GM12801 (cell line): ENCODE results near the gene PTPN21.

Source experiments
- CTCF ChIP-seq: IDR thresholded peaks from one replicate; pipeline ENCODE4 v1.5.1; 2011; ENCODE audit warnings: control low read depth; ENCODE audit not compliant: insufficient read length; ENCODE audit errors: extremely low read depth

The PTPN21 gene

DNA sequence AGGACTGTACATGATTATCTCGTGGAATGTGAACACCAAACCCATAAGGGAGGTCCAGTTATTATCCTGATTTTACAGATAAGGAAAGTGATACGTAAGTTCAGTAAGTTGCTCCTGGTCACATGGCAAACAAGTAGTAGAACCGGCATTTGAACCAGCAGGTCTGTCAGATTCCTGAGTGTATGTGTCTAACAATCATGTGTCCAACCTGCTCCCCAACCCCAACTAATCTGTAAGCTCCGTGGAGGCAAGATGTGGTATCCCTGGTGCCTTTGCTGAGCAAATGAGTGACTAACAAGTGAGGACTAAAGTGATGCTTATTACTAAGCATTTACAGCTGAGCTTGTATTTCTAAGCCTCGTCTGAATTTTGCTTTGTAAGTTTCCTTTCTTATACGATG lies 65.9 kb downstream of the PTPN21 start:
- TF ChIP-seq CTCF = no peak

GRCh38 chr14:88488081-88488480 lies 66.7 kb downstream of the PTPN21 start:
- TF ChIP-seq CTCF = no peak

GRCh38 chr14:88482524-88482923 lies 72.3 kb downstream of the PTPN21 start:
- TF ChIP-seq CTCF = no peak

- no peak for TF ChIP-seq CTCF
These were observed 73.0 kb downstream of the PTPN21 start for GRCh38 chr14:88481794-88482193.

DNA sequence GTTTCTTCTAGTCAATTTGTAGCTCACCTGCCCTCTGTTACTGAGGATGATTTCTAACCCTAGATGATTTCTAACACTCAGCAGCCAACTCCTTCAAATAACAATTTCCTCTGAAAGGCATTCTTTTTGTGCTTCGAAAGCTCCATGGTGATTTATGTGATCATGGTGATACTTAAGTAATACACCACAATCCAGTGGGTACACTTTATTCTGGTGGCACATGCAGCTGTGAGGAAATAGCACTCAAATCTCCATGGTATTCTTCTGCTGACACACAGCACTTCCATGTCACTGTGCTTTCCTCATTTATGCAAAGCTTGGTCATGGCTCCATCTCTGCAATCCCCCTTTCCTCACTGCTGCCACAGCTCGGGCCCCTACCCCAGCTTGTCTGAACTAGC lies 73.7 kb downstream of the PTPN21 start:
- TF ChIP-seq CTCF = no peak

- no peak for TF ChIP-seq CTCF
These were observed 75.2 kb downstream of the PTPN21 start for GRCh38 chr14:88479574-88479987.

DNA sequence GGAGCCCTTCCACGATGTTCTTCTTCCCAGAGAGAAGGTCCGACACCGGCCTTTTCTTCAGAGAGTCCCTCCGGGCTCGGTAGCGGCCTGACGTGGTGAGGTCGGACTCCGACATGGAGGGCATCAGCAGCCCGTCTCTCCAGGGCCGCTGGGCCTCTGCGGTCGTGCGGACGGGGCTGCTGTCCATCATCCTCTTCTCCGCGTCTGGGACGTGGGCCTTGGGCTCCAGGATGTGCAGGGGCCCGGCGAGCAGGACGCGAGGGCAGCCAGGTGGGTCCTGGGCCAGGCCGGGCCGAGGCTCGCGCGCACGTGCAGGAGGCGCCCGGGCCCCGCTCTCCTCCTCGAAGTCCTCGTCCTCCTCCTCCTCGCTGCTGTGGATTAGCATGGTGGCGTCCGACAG lies 75.9 kb downstream of the PTPN21 start:
- no peak for TF ChIP-seq CTCF
